ENCODE measurements around the gene DGCR2.
"Not testable (repeated sequence)": the region's sequence is repeated elsewhere in the genome, so short reads cannot be mapped to it uniquely, and the experiment has no call there.

DNA sequence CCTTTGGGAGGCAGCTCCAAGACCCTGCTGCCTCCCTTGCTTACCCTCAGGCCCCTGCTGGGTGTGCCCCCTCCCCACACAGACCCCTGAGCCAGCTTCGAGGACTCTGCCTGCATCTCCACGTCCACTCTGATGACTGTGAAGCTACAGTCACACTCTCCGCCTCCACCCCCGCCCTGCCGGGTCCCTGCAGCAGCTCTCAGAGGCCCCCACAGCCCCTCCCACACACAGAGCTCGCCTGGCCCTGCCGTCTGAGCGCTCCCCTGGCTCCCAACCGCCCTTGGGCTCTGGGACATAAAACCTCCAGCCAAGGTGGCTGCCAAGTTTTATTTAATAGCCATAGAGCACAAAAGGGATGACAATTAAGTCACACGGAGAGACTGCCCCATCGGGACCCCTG is 96.1 kb downstream of the DGCR2 start:
- TF ChIP-seq, protein P1, sequence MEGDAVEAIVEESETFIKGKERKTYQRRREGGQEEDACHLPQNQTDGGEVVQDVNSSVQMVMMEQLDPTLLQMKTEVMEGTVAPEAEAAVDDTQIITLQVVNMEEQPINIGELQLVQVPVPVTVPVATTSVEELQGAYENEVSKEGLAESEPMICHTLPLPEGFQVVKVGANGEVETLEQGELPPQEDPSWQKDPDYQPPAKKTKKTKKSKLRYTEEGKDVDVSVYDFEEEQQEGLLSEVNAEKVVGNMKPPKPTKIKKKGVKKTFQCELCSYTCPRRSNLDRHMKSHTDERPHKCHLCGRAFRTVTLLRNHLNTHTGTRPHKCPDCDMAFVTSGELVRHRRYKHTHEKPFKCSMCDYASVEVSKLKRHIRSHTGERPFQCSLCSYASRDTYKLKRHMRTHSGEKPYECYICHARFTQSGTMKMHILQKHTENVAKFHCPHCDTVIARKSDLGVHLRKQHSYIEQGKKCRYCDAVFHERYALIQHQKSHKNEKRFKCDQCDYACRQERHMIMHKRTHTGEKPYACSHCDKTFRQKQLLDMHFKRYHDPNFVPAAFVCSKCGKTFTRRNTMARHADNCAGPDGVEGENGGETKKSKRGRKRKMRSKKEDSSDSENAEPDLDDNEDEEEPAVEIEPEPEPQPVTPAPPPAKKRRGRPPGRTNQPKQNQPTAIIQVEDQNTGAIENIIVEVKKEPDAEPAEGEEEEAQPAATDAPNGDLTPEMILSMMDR (IDR thresholded peaks at IDR 0.05 in 8 of 11, conservative IDR thresholded peaks at IDR 0.05 in 3 of 11), result not testable (repeated sequence)
- TF ChIP-seq POLR2AphosphoS5 (IDR thresholded peaks at IDR 0.05), result not testable (repeated sequence)

Data from spleen (tissue), 7 donors.